ENCODE measurements around the gene ZNF337.
A peak's percentile ranks its signal among the peaks of the same experiment; 100 is the strongest.
"Not testable (repeated sequence)": the region's sequence is repeated elsewhere in the genome, so short reads cannot be mapped to it uniquely, and the experiment has no call there.

Gene ZNF337

GRCh38 chr20:25696371-25697131, at the start of gene ZNF337:
TSS of gene ZNF337 (minus strand) at chr20:25696853. CDS start at chr20:25686417, 10,436 bp downstream.
- peak; percentile 94 for DNase-seq

- DNase-seq: no peak
These were observed 49.1 kb upstream of the ZNF337 start for GRCh38 chr20:25745738-25746137.

GRCh38 chr20:25745100-25745499, 48.4 kb upstream of the ZNF337 start:
- no peak for DNase-seq

- DNase-seq: no peak
These were observed 47.6 kb upstream of the ZNF337 start for GRCh38 chr20:25744261-25744660.

- no peak for DNase-seq
These were observed 44.4 kb upstream of the ZNF337 start for GRCh38 chr20:25741088-25741487.

- peak; percentile 76 for DNase-seq
These were observed 43.1 kb upstream of the ZNF337 start for GRCh38 chr20:25739615-25740320.

GRCh38 chr20:25738198-25738597, 41.5 kb upstream of the ZNF337 start:
- no peak for DNase-seq

- no peak for DNase-seq
These were observed 37.2 kb upstream of the ZNF337 start for GRCh38 chr20:25733903-25734302.

- no peak for DNase-seq
These were observed 34.2 kb upstream of the ZNF337 start for GRCh38 chr20:25730862-25731261.

- no peak for DNase-seq
These were observed 29.7 kb upstream of the ZNF337 start for GRCh38 chr20:25726357-25726756.

GRCh38 chr20:25725639-25726038, 29.0 kb upstream of the ZNF337 start:
- DNase-seq: no peak

- no peak for DNase-seq
These were observed 27.3 kb upstream of the ZNF337 start for GRCh38 chr20:25723975-25724374.

GRCh38 chr20:25720285-25720684, 23.6 kb upstream of the ZNF337 start:
- DNase-seq: no peak

- DNase-seq: peak; percentile 64
These were observed 22.5 kb upstream of the ZNF337 start for GRCh38 chr20:25718896-25719809.

GRCh38 chr20:25707695-25708094, 11.0 kb upstream of the ZNF337 start:
- DNase-seq: no peak

GRCh38 chr20:25706793-25707192, 10.1 kb upstream of the ZNF337 start:
- DNase-seq: peak; percentile 67

- DNase-seq: no peak
These were observed 9.2 kb upstream of the ZNF337 start for GRCh38 chr20:25705830-25706351.

GRCh38 chr20:25704303-25704702, 7.7 kb upstream of the ZNF337 start:
- DNase-seq: not testable (repeated sequence)

- DNase-seq: not testable (repeated sequence)
These were observed 4.2 kb upstream of the ZNF337 start for GRCh38 chr20:25700835-25701234.

- DNase-seq: no peak
These were observed 3.3 kb upstream of the ZNF337 start for GRCh38 chr20:25699914-25700313.

GRCh38 chr20:25697132-25697446, 436 bp upstream of the ZNF337 start:
- DNase-seq: no peak

- peak; percentile 5 for DNase-seq
These were observed 902 bp downstream of the ZNF337 start for GRCh38 chr20:25695532-25696370.
